ENCODE results near the gene POSTN. TPM values are rescaled to one million over a fixed set of nuclear protein-coding genes. Genes with fewer than 3 reads are reported as not detected.

The POSTN gene
- total RNA-seq, 4 donors from 2014 or later, result 67.9 to 778 (median 76.4) TPM

GRCh38 chr13:37544995-37545394, 53.6 kb downstream of the POSTN start:
- Histone ChIP-seq H3K27me3 (no peaks in the 10 kb centered on the region), H3K27ac (no peak overlapping the region), H3K9me3 (no peaks in the 10 kb centered on the region), H3K4me1 (no peaks in the 10 kb centered on the region), H3K4me3 (no peak overlapping the region), H3K36me3 (no peaks in the 10 kb centered on the region)
- intact Hi-C loops (cut with DNase I; ENCODE audit: low total_unique reads), result no loop called here
- DNase-seq, result no peak
- TF ChIP-seq POLR2A (IDR thresholded peaks at IDR 0.05) (no peak), CTCF (IDR thresholded peaks at IDR 0.05) (no peak)

GRCh38 chr13:37539976-37540605, 58.5 kb downstream of the POSTN start:
- intact Hi-C loops (cut with DNase I; ENCODE audit: low total_unique reads), result no loop called here
- Histone ChIP-seq H3K36me3 (no peaks in the 10 kb centered on the region), H3K27me3 (no peaks in the 10 kb centered on the region), H3K27ac (no peak overlapping the region), H3K4me3 (no peak overlapping the region), H3K9me3 (no peaks in the 10 kb centered on the region), H3K4me1 (no peaks in the 10 kb centered on the region)
- TF ChIP-seq CTCF (IDR thresholded peaks at IDR 0.05), result no peak
- TF ChIP-seq POLR2A (IDR thresholded peaks at IDR 0.05), result no peak
- DNase-seq, result no peak

- Histone ChIP-seq H3K4me1 (no peaks in the 10 kb centered on the region), H3K4me3 (no peak overlapping the region), H3K27ac (no peak overlapping the region), H3K36me3 (no peaks in the 10 kb centered on the region), H3K9me3 (no peaks in the 10 kb centered on the region), H3K27me3 (no peaks in the 10 kb centered on the region)
- no peak for DNase-seq
- intact Hi-C loops (cut with DNase I; ENCODE audit: low total_unique reads), result no loop called here
- no peak for TF ChIP-seq POLR2A (IDR thresholded peaks at IDR 0.05)
- TF ChIP-seq CTCF (IDR thresholded peaks at IDR 0.05), result no peak
These were observed 59.4 kb downstream of the POSTN start for GRCh38 chr13:37539170-37539569.

GRCh38 chr13:37535501-37535900, 63.1 kb downstream of the POSTN start:
- Histone ChIP-seq H3K27me3 (no peaks in the 10 kb centered on the region), H3K27ac (no peak overlapping the region), H3K9me3 (no peaks in the 10 kb centered on the region), H3K36me3 (no peaks in the 10 kb centered on the region), H3K4me1 (no peaks in the 10 kb centered on the region), H3K4me3 (no peak overlapping the region)
- no peak for DNase-seq
- intact Hi-C loops (cut with DNase I; ENCODE audit: low total_unique reads), result no loop called here
- TF ChIP-seq POLR2A (IDR thresholded peaks at IDR 0.05) (no peak), CTCF (IDR thresholded peaks at IDR 0.05) (no peak)

- no peak overlapping the region for H3K4me3 ChIP-seq
- intact Hi-C loops (cut with DNase I; ENCODE audit: low total_unique reads), result no loop called here
- TF ChIP-seq POLR2A (IDR thresholded peaks at IDR 0.05) (no peak), CTCF (IDR thresholded peaks at IDR 0.05) (no peak)
- DNase-seq, result no peak
- no peak overlapping the region for H3K27ac ChIP-seq
- H3K27me3 ChIP-seq, result no peaks in the 10 kb centered on the region
- no peaks in the 10 kb centered on the region for H3K9me3 ChIP-seq
- no peaks in the 10 kb centered on the region for H3K4me1 ChIP-seq
- no peaks in the 10 kb centered on the region for H3K36me3 ChIP-seq
These were observed 63.9 kb downstream of the POSTN start for GRCh38 chr13:37534676-37535075.
